Measurements from ENCODE around the gene SLC48A1.

Gene SLC48A1

DNA sequence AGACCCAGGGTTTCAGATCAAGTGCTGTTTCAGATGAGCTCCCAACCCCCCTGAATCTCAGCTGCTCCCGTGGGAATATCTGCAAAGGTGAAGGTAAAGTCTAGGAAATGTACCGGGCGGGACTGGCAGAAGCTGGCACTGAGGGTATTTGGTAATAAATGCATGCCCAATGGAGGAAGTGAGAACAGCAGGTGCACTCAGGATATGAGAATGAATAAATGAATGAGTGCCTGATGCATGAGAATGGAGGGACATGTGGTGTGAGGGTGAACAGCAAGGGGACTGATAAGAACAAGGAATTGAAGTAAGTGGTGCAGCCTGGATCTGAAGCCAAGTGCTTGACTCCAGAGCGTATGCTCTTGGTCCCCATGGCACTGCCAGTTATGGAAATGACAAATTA is 25.9 kb upstream of the SLC48A1 start:
- in situ Hi-C loops (cut with HindIII; ENCODE audit: low sequenced_read_pairs), result no loop called here
- DNase-seq (ENCODE audit: low read depth), result no peak
- H3K4me3 ChIP-seq (ENCODE audit: low read depth, low read length), result no peak overlapping the region
- TF ChIP-seq, protein P1, sequence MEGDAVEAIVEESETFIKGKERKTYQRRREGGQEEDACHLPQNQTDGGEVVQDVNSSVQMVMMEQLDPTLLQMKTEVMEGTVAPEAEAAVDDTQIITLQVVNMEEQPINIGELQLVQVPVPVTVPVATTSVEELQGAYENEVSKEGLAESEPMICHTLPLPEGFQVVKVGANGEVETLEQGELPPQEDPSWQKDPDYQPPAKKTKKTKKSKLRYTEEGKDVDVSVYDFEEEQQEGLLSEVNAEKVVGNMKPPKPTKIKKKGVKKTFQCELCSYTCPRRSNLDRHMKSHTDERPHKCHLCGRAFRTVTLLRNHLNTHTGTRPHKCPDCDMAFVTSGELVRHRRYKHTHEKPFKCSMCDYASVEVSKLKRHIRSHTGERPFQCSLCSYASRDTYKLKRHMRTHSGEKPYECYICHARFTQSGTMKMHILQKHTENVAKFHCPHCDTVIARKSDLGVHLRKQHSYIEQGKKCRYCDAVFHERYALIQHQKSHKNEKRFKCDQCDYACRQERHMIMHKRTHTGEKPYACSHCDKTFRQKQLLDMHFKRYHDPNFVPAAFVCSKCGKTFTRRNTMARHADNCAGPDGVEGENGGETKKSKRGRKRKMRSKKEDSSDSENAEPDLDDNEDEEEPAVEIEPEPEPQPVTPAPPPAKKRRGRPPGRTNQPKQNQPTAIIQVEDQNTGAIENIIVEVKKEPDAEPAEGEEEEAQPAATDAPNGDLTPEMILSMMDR (IDR thresholded peaks at IDR 0.05; ENCODE audit: low read depth, low read length, missing control alignments), result no peak

DNA sequence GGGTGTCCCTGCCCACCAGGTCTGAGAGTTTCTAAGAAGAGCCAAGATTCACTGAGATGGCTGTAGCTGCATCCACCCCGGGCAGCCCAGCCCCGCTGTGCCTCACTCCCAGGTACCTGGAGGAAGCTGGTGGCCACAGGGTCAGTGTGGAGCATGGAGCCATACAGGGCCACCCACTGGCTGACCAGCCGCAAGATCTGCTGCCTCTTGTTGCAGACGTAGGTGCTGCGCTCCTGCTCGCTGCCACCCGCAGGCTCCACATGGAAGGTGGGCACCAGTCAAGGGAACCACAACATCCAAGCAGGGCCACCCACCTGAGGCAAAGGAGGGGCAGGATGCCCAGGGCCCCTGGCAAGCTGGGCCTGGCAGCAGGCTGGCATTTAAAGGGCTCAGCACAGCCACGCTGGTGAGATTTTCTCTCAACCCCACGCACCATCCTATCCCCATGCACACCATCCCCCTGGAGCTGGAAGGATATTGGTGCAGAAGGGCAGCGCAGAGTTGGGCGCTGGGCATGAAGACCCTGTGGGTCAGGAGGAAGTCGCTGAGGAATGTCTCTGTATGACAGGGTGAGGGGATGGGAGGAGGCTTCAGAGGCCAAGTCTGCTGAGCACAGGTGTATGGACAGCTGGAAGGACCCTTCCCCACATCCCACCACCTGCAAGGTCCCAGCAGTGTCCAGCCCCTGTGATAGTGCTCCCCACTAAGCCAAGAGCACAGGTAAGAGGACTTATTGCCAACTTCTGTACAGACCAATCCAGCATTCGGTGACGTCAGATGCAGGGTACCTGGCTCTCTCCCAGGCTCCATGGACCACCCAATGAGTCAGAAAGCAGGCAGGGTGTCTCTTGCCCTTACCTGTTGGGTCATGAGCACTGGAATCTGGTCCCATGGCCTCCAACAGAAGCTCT is 25.2 kb upstream of the SLC48A1 start:
- in situ Hi-C loops (cut with HindIII; ENCODE audit: low sequenced_read_pairs), result no loop called here
- H3K4me3 ChIP-seq (ENCODE audit: low read depth, low read length), result no peak overlapping the region
- TF ChIP-seq, protein P1 (IDR thresholded peaks at IDR 0.05; ENCODE audit: low read depth, low read length, missing control alignments), result no peak
- DNase-seq (ENCODE audit: low read depth), result no peak

DNA sequence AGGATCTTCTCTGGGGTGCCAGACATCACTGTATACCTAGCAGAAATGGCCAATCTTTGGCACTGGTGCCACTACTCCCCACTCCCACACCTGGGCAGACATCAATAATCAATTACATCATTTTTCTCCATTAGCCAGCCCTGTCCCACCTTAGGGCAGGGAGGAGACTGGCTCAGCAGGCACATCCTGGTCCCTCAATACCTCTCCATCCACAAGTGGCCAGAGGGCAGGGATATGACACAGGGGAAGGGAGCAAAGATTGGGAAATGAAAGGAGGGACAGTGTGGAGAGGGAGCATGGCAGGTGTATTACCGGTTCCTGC is 24.6 kb upstream of the SLC48A1 start:
- DNase-seq (ENCODE audit: low read depth), result no peak
- H3K4me3 ChIP-seq (ENCODE audit: low read depth, low read length), result no peak overlapping the region
- in situ Hi-C loops (cut with HindIII; ENCODE audit: low sequenced_read_pairs), result no loop called here
- TF ChIP-seq, protein P1 (IDR thresholded peaks at IDR 0.05; ENCODE audit: low read depth, low read length, missing control alignments), result no peak

DNA sequence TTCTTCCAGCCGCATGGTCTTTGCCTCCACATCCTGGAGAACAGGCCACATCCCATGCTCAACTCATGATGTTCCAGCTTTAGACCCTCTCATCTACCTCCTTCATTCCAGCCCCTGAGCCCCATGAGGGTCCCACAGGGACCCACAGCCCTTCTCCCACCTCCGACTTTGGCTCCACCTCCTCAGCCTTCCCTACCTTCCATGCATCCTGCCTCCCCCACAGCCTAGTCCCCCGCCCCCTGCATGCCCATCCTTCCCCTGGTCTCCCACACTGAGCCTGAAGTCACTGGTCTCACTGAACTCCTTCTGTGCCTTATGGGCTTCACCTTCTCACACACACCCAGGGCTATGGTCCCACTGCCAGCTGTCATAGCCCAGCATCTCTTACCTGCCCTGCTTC is 24.1 kb upstream of the SLC48A1 start:
- TF ChIP-seq, protein P1 (IDR thresholded peaks at IDR 0.05; ENCODE audit: low read depth, low read length, missing control alignments), result no peak
- no peak for DNase-seq (ENCODE audit: low read depth)
- H3K4me3 ChIP-seq (ENCODE audit: low read depth, low read length), result no peak overlapping the region
- in situ Hi-C loops (cut with HindIII; ENCODE audit: low sequenced_read_pairs), result no loop called here

DNA sequence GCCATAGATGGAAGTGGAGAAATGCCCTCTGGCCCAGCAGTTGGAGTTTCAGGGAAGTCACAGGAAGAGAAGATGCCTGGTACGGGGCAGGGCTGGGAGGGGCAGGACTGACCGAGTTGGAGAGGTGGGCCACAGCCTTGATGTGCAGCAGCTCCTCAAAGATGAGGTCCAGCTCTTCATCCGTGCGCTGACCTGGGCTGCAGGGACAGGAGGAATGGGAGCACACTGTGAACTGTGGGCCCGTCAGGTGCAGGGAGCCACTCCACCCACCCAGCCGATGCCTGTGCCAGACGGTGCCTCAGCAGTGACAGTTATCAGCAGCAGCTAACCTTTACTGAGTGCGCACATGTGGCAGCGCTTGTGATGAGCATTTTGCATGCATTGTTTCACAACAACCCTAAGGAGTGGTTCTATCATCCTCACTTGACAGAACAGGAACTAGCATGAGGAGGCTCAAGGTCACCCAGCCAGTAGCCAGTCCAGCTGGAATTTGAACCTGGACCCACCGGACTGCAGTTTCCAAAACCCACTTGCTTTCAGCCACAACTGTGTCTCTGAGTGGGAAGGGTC is 22.7 kb upstream of the SLC48A1 start:
- DNase-seq (ENCODE audit: low read depth), result no peak
- H3K4me3 ChIP-seq (ENCODE audit: low read depth, low read length), result no peak overlapping the region
- in situ Hi-C loops (cut with HindIII; ENCODE audit: low sequenced_read_pairs), result no loop called here
- TF ChIP-seq, protein P1 (IDR thresholded peaks at IDR 0.05; ENCODE audit: low read depth, low read length, missing control alignments), result no peak

DNA sequence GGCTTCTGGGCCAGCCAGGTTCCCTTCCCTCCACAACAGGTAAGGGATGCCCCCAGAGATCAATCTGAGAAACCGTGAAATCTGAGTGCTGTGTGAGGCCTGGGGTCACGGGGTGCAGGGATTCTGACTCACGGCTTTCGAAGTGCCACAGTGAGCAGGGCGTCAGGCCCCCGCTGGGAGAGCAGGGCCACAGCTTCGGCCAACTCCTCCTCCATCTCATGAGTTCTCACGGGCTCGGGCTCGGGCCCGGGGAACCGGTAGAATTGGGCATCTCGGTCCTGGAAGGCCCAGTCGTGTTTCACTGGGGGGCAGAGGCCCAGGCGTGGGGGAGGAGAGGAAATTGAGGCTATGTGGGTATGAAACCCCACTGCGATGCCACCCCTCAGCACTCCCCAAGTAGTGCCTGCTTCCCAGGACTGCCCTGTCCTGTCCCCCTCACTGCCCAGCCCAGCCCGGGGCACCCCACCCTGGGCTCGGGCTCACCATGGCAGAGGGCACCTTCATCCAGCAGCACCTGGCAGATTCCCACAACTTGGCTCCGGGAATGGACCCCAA is 22.0 kb upstream of the SLC48A1 start:
- no peak for DNase-seq (ENCODE audit: low read depth)
- TF ChIP-seq, protein P1 (IDR thresholded peaks at IDR 0.05; ENCODE audit: low read depth, low read length, missing control alignments), result no peak
- H3K4me3 ChIP-seq (ENCODE audit: low read depth, low read length), result no peak overlapping the region
- in situ Hi-C loops (cut with HindIII; ENCODE audit: low sequenced_read_pairs), result no loop called here
